H9 (cell line): ENCODE data around the gene PALS1. TPM values are rescaled to one million over a fixed set of nuclear protein-coding genes. Genes with fewer than 3 reads are reported as not detected.

Experiments
- DNase-seq: peaks from one replicate; pipeline ENCODE4 v3.0.0-alpha.2; 2017
- H2AFZ ChIP-seq: one replicate; pipeline ENCODE4 v1.6.1; 2013; ENCODE audit warnings: mild to moderate bottlenecking, low read length, control low read depth, moderate library complexity
- H2AK5ac ChIP-seq: 2 replicates; pipeline ENCODE4 v1.6.1; 2013; ENCODE audit warnings: low read length, control low read depth, mixed read lengths; ENCODE audit not compliant: insufficient read length
- H2BK120ac ChIP-seq: one replicate; pipeline ENCODE4 v1.6.1; 2013; ENCODE audit warnings: low read depth, mild to moderate bottlenecking, low read length, control low read depth, inconsistent platforms; ENCODE audit not compliant: poor library complexity, severe bottlenecking
- H2BK12ac ChIP-seq: 2 replicates; pipeline ENCODE4 v1.6.1; 2013; ENCODE audit warnings: low read length, control low read depth, mixed read lengths, low read depth; ENCODE audit not compliant: insufficient read length
- H2BK15ac ChIP-seq: 2 replicates; pipeline ENCODE4 v1.6.1; 2013; ENCODE audit warnings: low read depth, low read length, control low read depth
- H2BK20ac ChIP-seq: one replicate; pipeline ENCODE4 v1.6.1; 2013; ENCODE audit warnings: low read depth, mild to moderate bottlenecking, low read length, control low read depth, inconsistent platforms; ENCODE audit not compliant: poor library complexity, severe bottlenecking
- H2BK5ac ChIP-seq: 2 replicates; pipeline ENCODE4 v1.6.1; 2013; ENCODE audit warnings: low read length, control low read depth, mixed read lengths; ENCODE audit not compliant: insufficient read length
- H3K14ac ChIP-seq: 2 replicates; pipeline ENCODE4 v1.6.1; 2013; ENCODE audit warnings: low read length, control low read depth; ENCODE audit not compliant: insufficient read depth
- H3K18ac ChIP-seq: 2 replicates; pipeline ENCODE4 v1.6.1; 2013; ENCODE audit warnings: low read depth, mild to moderate bottlenecking, mixed read lengths, low read length, control low read depth; ENCODE audit not compliant: insufficient read length
- H3K23ac ChIP-seq: 2 replicates; pipeline ENCODE4 v1.6.1; 2013; ENCODE audit warnings: low read length, control low read depth, mixed read lengths, low read depth; ENCODE audit not compliant: insufficient read length
- H3K23me2 ChIP-seq: 2 replicates; pipeline ENCODE4 v1.6.1; 2013; ENCODE audit warnings: low read depth, mild to moderate bottlenecking, mixed read lengths, low read length, control low read depth; ENCODE audit not compliant: insufficient read length, poor library complexity, severe bottlenecking
- H3K27ac ChIP-seq: 2 replicates; pipeline ENCODE4 v1.5.1; 2013; ENCODE audit warnings: low read length, control low read depth, mixed read lengths, low read depth; ENCODE audit not compliant: insufficient read length
- H3K27me3 ChIP-seq: 2 replicates; pipeline ENCODE4 v1.6.1; 2013; ENCODE audit warnings: low read length, control low read depth, inconsistent platforms; ENCODE audit not compliant: insufficient read depth
- H3K4ac ChIP-seq: 2 replicates; pipeline ENCODE4 v1.6.1; 2013; ENCODE audit warnings: low read depth, mild to moderate bottlenecking, control low read depth, inconsistent platforms, low read length, moderate library complexity
- H3K4me1 ChIP-seq: 2 replicates; pipeline ENCODE4 v1.6.1; 2013; ENCODE audit warnings: low read length, control low read depth, inconsistent platforms; ENCODE audit not compliant: insufficient read depth
- H3K4me2 ChIP-seq: 2 replicates; pipeline ENCODE4 v1.6.1; 2013; ENCODE audit warnings: low read length, control low read depth, mixed read lengths; ENCODE audit not compliant: insufficient read length, insufficient read depth
- H3K56ac ChIP-seq: 2 replicates; pipeline ENCODE4 v1.6.1; 2013; ENCODE audit warnings: low read depth, mild to moderate bottlenecking, mixed read lengths, low read length, control low read depth; ENCODE audit not compliant: insufficient read length
- H3K79me1 ChIP-seq: 2 replicates; pipeline ENCODE4 v1.6.1; 2013; ENCODE audit warnings: low read depth, mild to moderate bottlenecking, moderate library complexity, low read length, control low read depth, inconsistent platforms; ENCODE audit not compliant: insufficient read depth, poor library complexity, severe bottlenecking
- H3K79me2 ChIP-seq: 2 replicates; pipeline ENCODE4 v1.6.1; 2013; ENCODE audit warnings: low read length, control low read depth, inconsistent platforms; ENCODE audit not compliant: insufficient read depth
- H3K9ac ChIP-seq: 2 replicates; pipeline ENCODE4 v1.6.1; 2013; ENCODE audit warnings: low read length, control low read depth, mixed read lengths; ENCODE audit not compliant: insufficient read length; ENCODE audit errors: extremely low read depth
- H3K9me3 ChIP-seq: one replicate; pipeline ENCODE4 v1.6.1; 2013; ENCODE audit warnings: low read depth, low read length, inconsistent platforms; ENCODE audit not compliant: control insufficient read depth
- H3T11ph ChIP-seq: one replicate; pipeline ENCODE4 v1.6.1; 2013; ENCODE audit warnings: mild to moderate bottlenecking, low read length, control low read depth, inconsistent platforms
- H4K20me1 ChIP-seq: one replicate; pipeline ENCODE4 v1.6.1; 2013; ENCODE audit not compliant: control insufficient read depth, insufficient read length, insufficient read depth
- H4K5ac ChIP-seq: 2 replicates; pipeline ENCODE4 v1.6.1; 2013; ENCODE audit warnings: low read depth, mild to moderate bottlenecking, mixed read lengths, low read length, control low read depth; ENCODE audit not compliant: insufficient read length
- H4K8ac ChIP-seq: replicated peaks from 2 replicates; pipeline ENCODE4 v1.6.1; 2013; ENCODE audit warnings: low read length, control low read depth, mixed read lengths, low read depth; ENCODE audit not compliant: insufficient read length
- H4K91ac ChIP-seq: 2 replicates; pipeline ENCODE4 v1.6.1; 2013; ENCODE audit warnings: low read depth, mild to moderate bottlenecking, moderate library complexity, mixed read lengths, low read length, control low read depth; ENCODE audit not compliant: insufficient read length
- H3K27ac Mint-ChIP-seq, 3 experiments: 2 replicates in 2 of 3; 3 replicates in 1 of 3; pipeline ENCODE4 v1.8.0; 2020 to 2021; ENCODE audit warnings: mixed read lengths in 3 of 3, mild to moderate bottlenecking in 1 of 3, moderate library complexity in 1 of 3
- H3K27me3 Mint-ChIP-seq: 2 replicates; pipeline ENCODE4 v1.8.0; 2021; ENCODE audit warnings: low read depth, mild to moderate bottlenecking, moderate library complexity, mixed read lengths
- H3K36me3 Mint-ChIP-seq, 3 experiments: 2 replicates in 2 of 3; 3 replicates in 1 of 3; pipeline ENCODE4 v1.8.0; 2020 to 2021; ENCODE audit warnings: low read depth in 3 of 3, mixed read lengths in 3 of 3; ENCODE audit not compliant: insufficient read depth in 1 of 3
- H3K4me1 Mint-ChIP-seq, 2 experiments: 2 replicates each; pipeline ENCODE4 v1.8.0; 2020; ENCODE audit warnings: mixed read lengths in 2 of 2
- H3K4me3 Mint-ChIP-seq, 2 experiments: 2 replicates in 1 of 2; 3 replicates in 1 of 2; pipeline ENCODE4 v1.8.0; 2020 to 2021; ENCODE audit warnings: mild to moderate bottlenecking in 2 of 2, mixed read lengths in 2 of 2, moderate library complexity in 1 of 2
- H3K9me3 Mint-ChIP-seq, 2 experiments: 2 replicates in 1 of 2; 3 replicates in 1 of 2; pipeline ENCODE4 v1.8.0; 2020; ENCODE audit warnings: mild to moderate bottlenecking in 2 of 2, mixed read lengths in 2 of 2, moderate library complexity in 1 of 2
- CTCF ChIP-seq: fragments of 200-600 bp; sonication (generic); conservative IDR thresholded peaks from 3 replicates; pipeline ENCODE4 v1.8.0; 2021; ENCODE audit warnings: antibody characterized with exemption, mild to moderate bottlenecking
- WGBS: extraction: QIAGEN DNeasy Blood & Tissue Kit; methylation state at CpG from one replicate; pipeline ENCODE4 v1.1.7; 2013; ENCODE audit warnings: missing lambda C conversion rate, low lambda C conversion rate, mixed read lengths; ENCODE audit not compliant: insufficient read length; ENCODE audit errors: extremely low coverage; 5-methylcytosine and 5-hydroxymethylcytosine counted together
- total RNA-seq: library from RNA; stranded (reverse); gene quantifications from 2 replicates; pipeline ENCODE4 v1.2.1, GENCODE V29; 2021

Gene PALS1
- total RNA-seq, 1 experiment from 2014 or later = 18.0 TPM

- no peak overlapping the region for H3K4me2 ChIP-seq
- H3K4ac ChIP-seq = no peak overlapping the region
- no peaks in the 10 kb centered on the region; the same call in 1 of the 2 replicates for H3K4me1 ChIP-seq
- H2AFZ ChIP-seq = no peak overlapping the region
- peaks cover 6% of the 10 kb centered on the region for H3K79me1 ChIP-seq
- Mint-ChIP-seq H3K9me3 (no peaks in the 10 kb centered on the region), H3K36me3 (peaks cover 0 to 4% (median 0%) of the 10 kb centered on the region in 3 experiments; a peak in 2 of 7 replicates), H3K4me1 (peaks cover 28 to 32% of the 10 kb centered on the region in 2 experiments), H3K4me3 (no peak overlapping the region), H3K27me3 (no peaks in the 10 kb centered on the region), H3K27ac (no peak overlapping the region)
- no peak overlapping the region for H3K9ac ChIP-seq
- no peak overlapping the region for H2BK5ac ChIP-seq
- no peak overlapping the region for H2AK5ac ChIP-seq
- H3K23ac ChIP-seq = no peak overlapping the region
- H4K91ac ChIP-seq = no peak overlapping the region
- no peak overlapping the region for H4K8ac ChIP-seq
- no peaks in the 10 kb centered on the region; the same call in 1 of the 2 replicates for H3K79me2 ChIP-seq
- H3T11ph ChIP-seq = no peak overlapping the region
- no peak overlapping the region for H3K18ac ChIP-seq
- H4K5ac ChIP-seq = no peak overlapping the region
- H2BK12ac ChIP-seq = no peak overlapping the region
- no peak for TF ChIP-seq CTCF
- no peak overlapping the region for H2BK20ac ChIP-seq
- no peaks in the 10 kb centered on the region for H3K23me2 ChIP-seq
- no peak overlapping the region for H2BK120ac ChIP-seq
- H3K56ac ChIP-seq = no peak overlapping the region
- H2BK15ac ChIP-seq = no peak overlapping the region
- H3K9me3 ChIP-seq = no peaks in the 10 kb centered on the region
- no peaks in the 10 kb centered on the region for H4K20me1 ChIP-seq
- H3K27ac ChIP-seq = no peak overlapping the region
- H3K14ac ChIP-seq = no peak overlapping the region
- no peaks in the 10 kb centered on the region for H3K27me3 ChIP-seq
- no peak for DNase-seq
- WGBS = no CpG with 5 or more reads among the region's 3 CpGs
Measured at GRCh38 chr14:67257906-67258305, 16.7 kb downstream of the PALS1 start.
